OCI-LY7 (cell line): ENCODE measurements around the gene JAK3. TPM values are rescaled to one million over a fixed set of nuclear protein-coding genes. Genes with fewer than 3 reads are reported as not detected.

Source experiments
- BruUV-seq: library from RNA; stranded (reverse); fragments of 400-500 nt; replicated peaks from 2 replicates; lab custom pipeline; 2021; lab: Mats Ljungman, UMichigan
- CTCF ChIA-PET: fragments of 300-600 bp; sonication (Branson Sonifier 250); formaldehyde crosslinking; loops from one replicate; lab custom pipeline; 2022; ENCODE audit warnings: antibody characterized with exemption; ENCODE audit not compliant: unreplicated experiment; lab: Charles Lee
- POLR2A ChIA-PET: fragments of 300-600 bp; sonication (Branson Sonifier 250); formaldehyde crosslinking; loops from one replicate; lab custom pipeline; 2022; ENCODE audit warnings: antibody characterized with exemption; lab: Charles Lee
- DNase-seq: peaks from one replicate; pipeline ENCODE4 v3.0.0-alpha.2; 2015; ENCODE audit warnings: low spot score
- H2AFZ ChIP-seq: fragments of 200-600 bp; sonication (generic), shearing (Covaris generic); 2 replicates; pipeline ENCODE4 v1.6.1; 2014; ENCODE audit warnings: mild to moderate bottlenecking, antibody characterized with exemption, low read length, moderate library complexity
- H3K27ac ChIP-seq: fragments of 200-600 bp; sonication (generic); 2 replicates; pipeline ENCODE4 v1.5.1; 2014; ENCODE audit warnings: mixed run types, low read depth, mild to moderate bottlenecking, moderate library complexity, low read length, inconsistent platforms; ENCODE audit not compliant: poor library complexity, severe bottlenecking
- H3K36me3 ChIP-seq: fragments of 200-600 bp; sonication (generic); 2 replicates; pipeline ENCODE4 v1.6.1; 2014; ENCODE audit warnings: mild to moderate bottlenecking, antibody characterized with exemption, low read length, moderate library complexity, mixed read lengths; ENCODE audit not compliant: insufficient read depth
- H3K4me1 ChIP-seq: fragments of 200-600 bp; sonication (generic); 2 replicates; pipeline ENCODE4 v1.5.1; 2014; ENCODE audit warnings: mild to moderate bottlenecking, low read length; ENCODE audit not compliant: insufficient read depth, poor library complexity, severe bottlenecking
- H3K4me2 ChIP-seq: fragments of 200-600 bp; sonication (generic); 2 replicates; pipeline ENCODE4 v1.6.1; 2014; ENCODE audit warnings: mild to moderate bottlenecking, low read length
- H3K4me3 ChIP-seq: fragments of 200-600 bp; sonication (generic); 2 replicates; pipeline ENCODE4 v1.5.1; 2014; ENCODE audit warnings: mild to moderate bottlenecking, low read depth, low read length; ENCODE audit not compliant: poor library complexity, severe bottlenecking
- H3K79me2 ChIP-seq: fragments of 200-600 bp; sonication (generic); 2 replicates; pipeline ENCODE4 v1.6.1; 2016; ENCODE audit warnings: low read depth, mild to moderate bottlenecking, low read length, moderate library complexity, mixed read lengths; ENCODE audit not compliant: insufficient read depth
- H3K9me2 ChIP-seq: fragments of 200-600 bp; sonication (generic); 2 replicates; pipeline ENCODE4 v1.6.1; 2016; ENCODE audit warnings: mild to moderate bottlenecking, low read length, mixed read lengths; ENCODE audit not compliant: insufficient read depth
- H3K9me3 ChIP-seq: fragments of 200-600 bp; sonication (generic); 2 replicates; pipeline ENCODE4 v1.6.1; 2014; ENCODE audit warnings: mild to moderate bottlenecking, mixed run types, low read length, mixed read lengths
- H4K20me1 ChIP-seq: fragments of 200-600 bp; sonication (generic); 2 replicates; pipeline ENCODE4 v1.6.1; 2014; ENCODE audit warnings: mild to moderate bottlenecking, antibody characterized with exemption, low read length, moderate library complexity, mixed read lengths; ENCODE audit not compliant: insufficient read depth
- CTCF ChIP-seq: fragments of 200-600 bp; sonication (generic); conservative IDR thresholded peaks from 2 replicates; pipeline ENCODE4 v1.5.1; 2014; ENCODE audit warnings: mild to moderate bottlenecking, antibody characterized with exemption, low read length, moderate library complexity, mixed read lengths
- EZH2phosphoT487 ChIP-seq: fragments of 200-600 bp; sonication (generic); IDR thresholded peaks from 2 replicates; pipeline ENCODE4 v1.6.1; 2018; ENCODE audit warnings: low read depth, borderline replicate concordance, mild to moderate bottlenecking, mixed run types, antibody characterized with exemption, low read length, moderate library complexity, mixed read lengths
- intact Hi-C: fragments of 100-400 bp; cut with micrococcal nuclease; formaldehyde crosslinking; loops from one replicate; pipeline ENCODE4 v1.10.0; 2022; ENCODE audit not compliant: unreplicated experiment
- total RNA-seq, 2 experiments: library from RNA; depleted of rRNA in 1 of 2; stranded (reverse); fragments of >200 nt in 1 of 2; shearing (Covaris generic) in 1 of 2; gene quantifications; 2 replicates each; pipeline ENCODE4 v1.2.3, GENCODE V29; 2014 to 2022

Gene JAK3
- total RNA-seq, 2 experiments from 2014 or later: 14.0 to 25.3 TPM

- H4K20me1 ChIP-seq: no peaks in the 10 kb centered on the region
- TF ChIP-seq EZH2phosphoT487 (no peak), CTCF (no peak)
- intact Hi-C loops: no loop called here
- no TSS peak for BruUV-seq
- DNase-seq: no peak
- H3K36me3 ChIP-seq: no peaks in the 10 kb centered on the region
- no peaks in the 10 kb centered on the region for H3K9me2 ChIP-seq
- H3K4me3 ChIP-seq: no peak overlapping the region
- no peak overlapping the region for H2AFZ ChIP-seq
- H3K9me3 ChIP-seq: no peaks in the 10 kb centered on the region
- no peak overlapping the region for H3K4me2 ChIP-seq
- no peak overlapping the region for H3K27ac ChIP-seq
- CTCF ChIA-PET: no interaction called here
- H3K4me1 ChIP-seq: peaks cover 8% of the 10 kb centered on the region
- no peaks in the 10 kb centered on the region for H3K79me2 ChIP-seq
- POLR2A ChIA-PET: no interaction called here
Measured at GRCh38 chr19:17879466-17879865, 31.7 kb upstream of the JAK3 start.

GRCh38 chr19:17877696-17878095, 29.9 kb upstream of the JAK3 start:
- Histone ChIP-seq H3K4me1 (peaks cover 10% of the 10 kb centered on the region), H3K4me2 (no peak overlapping the region), H3K36me3 (no peaks in the 10 kb centered on the region), H2AFZ (no peak overlapping the region), H3K79me2 (no peaks in the 10 kb centered on the region), H3K9me2 (no peaks in the 10 kb centered on the region), H3K9me3 (no peaks in the 10 kb centered on the region), H4K20me1 (no peaks in the 10 kb centered on the region), H3K4me3 (no peak overlapping the region), H3K27ac (no peak overlapping the region)
- ChIA-PET POLR2A (no interaction called here), CTCF (interaction anchor here (0.7 kb wide), 1 partner anchor 250 kb away, joined by 3 read pairs; no protein-coding TSS in a partner anchor)
- intact Hi-C loops: no loop called here
- BruUV-seq: no TSS peak
- TF ChIP-seq EZH2phosphoT487 (no peak), CTCF (no peak)
- no peak for DNase-seq

GRCh38 chr19:17874758-17875135, 27.0 kb upstream of the JAK3 start:
- H3K27ac ChIP-seq: no peak overlapping the region
- no peak overlapping the region for H3K4me3 ChIP-seq
- ChIA-PET CTCF (no interaction called here), POLR2A (no interaction called here)
- H3K4me1 ChIP-seq: peaks cover 14% of the 10 kb centered on the region
- no peak for TF ChIP-seq EZH2phosphoT487
- no peak for TF ChIP-seq CTCF
- DNase-seq: no peak
- H3K36me3 ChIP-seq: no peaks in the 10 kb centered on the region
- intact Hi-C loops: loop anchor here (5.0 kb wide), 1 partner anchor 123 kb away; no protein-coding TSS in a partner anchor
- H3K4me2 ChIP-seq: no peak overlapping the region
- H3K79me2 ChIP-seq: no peaks in the 10 kb centered on the region
- H3K9me2 ChIP-seq: no peaks in the 10 kb centered on the region
- H4K20me1 ChIP-seq: no peaks in the 10 kb centered on the region
- no peak overlapping the region for H2AFZ ChIP-seq
- H3K9me3 ChIP-seq: no peaks in the 10 kb centered on the region
- BruUV-seq: no TSS peak
